BLaER1 (cell line): ENCODE measurements around the gene SLC38A11.
"Not testable (repeated sequence)": the region's sequence is repeated elsewhere in the genome, so short reads cannot be mapped to it uniquely, and the experiment has no call there.

Experiments used
- H3K27ac ChIP-seq: shearing (Covaris generic); formaldehyde crosslinking; 2 replicates; pipeline ENCODE4 v1.8.1; 2022
- H3K27me3 ChIP-seq: shearing (Covaris generic); formaldehyde crosslinking; 2 replicates; pipeline ENCODE4 v1.8.1; 2022
- H3K36me3 ChIP-seq: shearing (Covaris generic); formaldehyde crosslinking; 2 replicates; pipeline ENCODE4 v1.8.1; 2022
- H3K4me1 ChIP-seq: shearing (Covaris generic); formaldehyde crosslinking; 2 replicates; pipeline ENCODE4 v1.8.1; 2022
- H3K4me2 ChIP-seq: shearing (Covaris generic); formaldehyde crosslinking; 2 replicates; pipeline ENCODE4 v1.8.1; 2022
- H3K4me3 ChIP-seq: shearing (Covaris generic); formaldehyde crosslinking; 2 replicates; pipeline ENCODE4 v1.8.1; 2022
- H3K9ac ChIP-seq: shearing (Covaris generic); formaldehyde crosslinking; 2 replicates; pipeline ENCODE4 v1.8.1; 2022
- H3K9me3 ChIP-seq: shearing (Covaris generic); formaldehyde crosslinking; 2 replicates; pipeline ENCODE4 v1.8.1; 2022
- H4K20me1 ChIP-seq: shearing (Covaris generic); formaldehyde crosslinking; 2 replicates; pipeline ENCODE4 v1.8.1; 2022
- Cebpa-rat ChIP-seq: shearing (Covaris generic); IDR thresholded peaks from 2 replicates; pipeline ENCODE4 v1.8.1; 2022

SLC38A11 gene

DNA sequence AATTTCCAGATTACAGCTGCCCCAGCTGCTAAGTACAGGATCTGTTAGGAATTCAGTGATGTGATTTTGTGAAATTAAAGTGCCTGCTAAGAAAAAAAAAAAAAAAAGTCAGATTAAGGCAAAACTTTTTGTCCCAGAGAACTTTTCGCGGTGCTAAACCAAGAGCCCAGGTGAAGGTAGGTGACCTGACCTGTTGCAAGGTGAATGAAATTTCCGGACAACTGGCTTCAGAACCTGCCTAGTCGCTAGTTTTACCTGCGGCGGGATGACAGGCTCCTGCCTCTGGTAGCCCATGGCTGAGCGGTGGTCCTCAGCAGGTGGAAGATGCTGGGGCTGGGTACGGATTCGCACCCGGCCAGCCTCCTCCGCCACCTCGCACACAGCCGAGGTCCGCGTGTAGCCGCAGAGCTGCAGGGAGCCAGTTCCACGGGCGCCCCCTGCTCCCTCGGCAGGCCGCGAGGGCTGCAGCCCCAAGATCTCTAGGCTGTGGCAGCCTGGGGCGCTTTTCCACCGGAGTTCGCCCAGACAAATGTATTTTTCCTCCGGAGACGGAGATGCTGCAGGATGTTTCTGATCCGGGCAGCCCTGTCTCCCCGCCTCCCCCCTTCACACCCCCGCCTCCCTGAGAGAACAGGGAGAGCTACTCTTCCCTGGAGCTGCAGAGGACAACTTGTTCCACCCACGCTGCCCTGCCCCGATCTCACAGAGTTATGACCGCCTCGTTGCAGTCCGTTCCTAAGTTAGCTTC is at the start of gene SLC38A11:
SLC38A11 (minus strand) TSS at position 572 of the 748 bp plus-strand sequence; CDS start at position 294, 278 bp downstream.
- TF ChIP-seq Cebpa-rat, result no peak
- no peaks in the 10 kb centered on the region for H4K20me1 ChIP-seq
- H3K4me1 ChIP-seq, result no peaks in the 10 kb centered on the region
- no peaks in the 10 kb centered on the region for H3K27me3 ChIP-seq
- no peaks in the 10 kb centered on the region for H3K9me3 ChIP-seq
- no peak within 1 kb of the TSS for H3K9ac ChIP-seq
- H3K4me2 ChIP-seq, result no peak within 1 kb of the TSS
- no peaks in the 10 kb centered on the region for H3K36me3 ChIP-seq
- no peak within 1 kb of the TSS for H3K4me3 ChIP-seq
- H3K27ac ChIP-seq, result no peak within 1 kb of the TSS

- no peak for TF ChIP-seq Cebpa-rat
- no peaks in the 10 kb centered on the region for H3K27me3 ChIP-seq
- H3K4me2 ChIP-seq, result no peak overlapping the region
Measured at GRCh38 chr2:165003443-165004130, 48.3 kb upstream of the SLC38A11 start.

GRCh38 chr2:165002638-165003037 is 47.3 kb upstream of the SLC38A11 start:
- H3K4me3 ChIP-seq, result no peak overlapping the region
- no peaks in the 10 kb centered on the region for H3K36me3 ChIP-seq
- TF ChIP-seq Cebpa-rat, result no peak
- H3K9me3 ChIP-seq, result no peaks in the 10 kb centered on the region
- H3K9ac ChIP-seq, result no peak overlapping the region
- no peaks in the 10 kb centered on the region for H4K20me1 ChIP-seq
- H3K4me2 ChIP-seq, result no peak overlapping the region
- no peaks in the 10 kb centered on the region for H3K4me1 ChIP-seq
- H3K27me3 ChIP-seq, result no peaks in the 10 kb centered on the region
- no peak overlapping the region for H3K27ac ChIP-seq

More at GRCh38 chr2:165003443-165004130, 48.3 kb upstream of the SLC38A11 start:
- H3K4me1 ChIP-seq, result no peaks in the 10 kb centered on the region
- H3K4me3 ChIP-seq, result no peak overlapping the region
- H3K9ac ChIP-seq, result no peak overlapping the region
- H3K27ac ChIP-seq, result no peak overlapping the region
- no peaks in the 10 kb centered on the region for H4K20me1 ChIP-seq
- no peaks in the 10 kb centered on the region for H3K9me3 ChIP-seq
- H3K36me3 ChIP-seq, result no peaks in the 10 kb centered on the region

DNA sequence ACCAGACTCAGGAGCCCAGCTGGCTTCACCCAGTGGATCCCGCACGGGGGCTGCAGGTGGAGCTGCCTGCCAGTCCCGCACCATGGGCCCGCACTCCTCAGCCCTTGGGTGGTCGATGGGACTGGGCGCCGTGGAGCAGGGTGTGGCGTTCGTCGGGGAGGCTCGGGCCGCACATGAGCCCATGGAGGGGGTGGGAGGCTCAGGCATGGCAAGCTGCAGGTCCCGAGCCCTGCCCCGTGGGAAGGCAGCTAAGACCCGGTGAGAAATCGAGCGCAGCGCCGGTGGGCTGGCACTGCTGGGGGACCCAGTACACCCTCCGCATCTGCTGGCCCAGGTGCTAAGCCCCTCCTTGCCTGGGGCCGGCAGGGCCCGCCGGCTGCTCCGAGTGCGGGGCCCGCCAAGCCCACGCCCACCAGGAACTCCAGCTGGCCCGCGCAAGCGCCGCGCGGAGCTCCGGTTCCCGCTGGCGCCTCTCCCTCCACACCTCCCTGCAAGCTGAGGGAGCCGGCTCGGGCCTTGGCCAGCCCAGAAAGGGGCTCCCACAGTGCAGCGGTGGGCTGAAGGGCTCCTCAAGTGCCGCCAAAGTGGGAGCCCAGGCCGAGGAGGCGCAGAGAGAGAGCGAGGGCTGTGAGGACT is 39.5 kb upstream of the SLC38A11 start:
- H3K4me1 ChIP-seq, result peaks cover 15% of the 10 kb centered on the region
- not testable (repeated sequence) for H3K9me3 ChIP-seq, H3K4me3 ChIP-seq, H3K27me3 ChIP-seq, H3K36me3 ChIP-seq, H4K20me1 ChIP-seq, H3K27ac ChIP-seq, H3K9ac ChIP-seq, H3K4me2 ChIP-seq

- Histone ChIP-seq H3K9ac (no peak overlapping the region), H3K4me1 (peaks cover 15% of the 10 kb centered on the region), H3K36me3 (no peaks in the 10 kb centered on the region), H3K27me3 (no peaks in the 10 kb centered on the region), H3K4me3 (no peak overlapping the region), H3K27ac (no peak overlapping the region), H4K20me1 (no peaks in the 10 kb centered on the region), H3K9me3 (no peaks in the 10 kb centered on the region), H3K4me2 (no peak overlapping the region)
- no peak for TF ChIP-seq Cebpa-rat
Measured at GRCh38 chr2:164993287-164994016, 38.1 kb upstream of the SLC38A11 start.

- no peaks in the 10 kb centered on the region for H3K36me3 ChIP-seq
- H4K20me1 ChIP-seq, result no peaks in the 10 kb centered on the region
- peaks cover 15% of the 10 kb centered on the region for H3K4me1 ChIP-seq
- no peak overlapping the region for H3K4me3 ChIP-seq
- H3K27ac ChIP-seq, result no peak overlapping the region
- no peak overlapping the region for H3K4me2 ChIP-seq
- no peaks in the 10 kb centered on the region for H3K9me3 ChIP-seq
- TF ChIP-seq Cebpa-rat, result no peak
- H3K27me3 ChIP-seq, result no peaks in the 10 kb centered on the region
- H3K9ac ChIP-seq, result no peak overlapping the region
Measured at GRCh38 chr2:164992818-164993217, 37.5 kb upstream of the SLC38A11 start.

- H3K27ac ChIP-seq, H3K4me3 ChIP-seq, H3K36me3 ChIP-seq, H3K9me3 ChIP-seq, H3K27me3 ChIP-seq, H4K20me1 ChIP-seq, H3K9ac ChIP-seq: not testable (repeated sequence)
- Histone ChIP-seq H3K4me1 (peaks cover 15% of the 10 kb centered on the region), H3K4me2 (peak overlapping the region; percentile 20)
Measured at GRCh38 chr2:164992093-164992454, 36.7 kb upstream of the SLC38A11 start.

GRCh38 chr2:164991361-164992092 is 36.2 kb upstream of the SLC38A11 start:
- not testable (repeated sequence) for H3K9me3 ChIP-seq, H4K20me1 ChIP-seq, H3K36me3 ChIP-seq, H3K27me3 ChIP-seq, H3K9ac ChIP-seq, H3K27ac ChIP-seq, H3K4me3 ChIP-seq
- Histone ChIP-seq H3K4me1 (peaks cover 15% of the 10 kb centered on the region), H3K4me2 (peak overlapping the region; percentile 20)

- not testable (repeated sequence) for H3K27ac ChIP-seq, H3K9ac ChIP-seq, H3K4me2 ChIP-seq, H4K20me1 ChIP-seq, H3K4me3 ChIP-seq, H3K9me3 ChIP-seq, H3K27me3 ChIP-seq, H3K36me3 ChIP-seq
- H3K4me1 ChIP-seq, result peaks cover 15% of the 10 kb centered on the region
Measured at GRCh38 chr2:164990953-164991352, 35.6 kb upstream of the SLC38A11 start.

- not testable (repeated sequence) for H3K27me3 ChIP-seq, H3K9me3 ChIP-seq, H3K4me2 ChIP-seq, H3K4me3 ChIP-seq, H3K27ac ChIP-seq, H3K36me3 ChIP-seq, H4K20me1 ChIP-seq, H3K9ac ChIP-seq
- peaks cover 15% of the 10 kb centered on the region for H3K4me1 ChIP-seq
Measured at GRCh38 chr2:164988805-164989204, 33.5 kb upstream of the SLC38A11 start.

GRCh38 chr2:164986027-164986426 is 30.7 kb upstream of the SLC38A11 start:
- H3K4me1 ChIP-seq, result peaks cover 12% of the 10 kb centered on the region
- not testable (repeated sequence) for H3K27me3 ChIP-seq, H3K4me2 ChIP-seq, H3K36me3 ChIP-seq, H4K20me1 ChIP-seq, H3K9me3 ChIP-seq, H3K9ac ChIP-seq, H3K27ac ChIP-seq, H3K4me3 ChIP-seq
